H1 (cell line): ENCODE measurements around the gene TCL1A. TPM values are rescaled to one million over a fixed set of nuclear protein-coding genes. Genes with fewer than 3 reads are reported as not detected.

Experiments used
- CTCF ChIA-PET: fragments of 300-600 bp; sonication (Branson Sonifier 250); formaldehyde crosslinking; loops from one replicate; lab custom pipeline; 2021; ENCODE audit not compliant: partially characterized antibody; lab: Charles Lee
- POLR2A ChIA-PET: fragments of 300-600 bp; sonication (Branson Sonifier 250); formaldehyde crosslinking; loops from one replicate; lab custom pipeline; 2021; ENCODE audit warnings: inconsistent platforms; ENCODE audit not compliant: partially characterized antibody; lab: Charles Lee
- DNase-seq, 2 experiments: peaks; one replicate each; pipeline versions ENCODE4 v3.0.0 to v3.0.0-alpha.2; 2010 to 2022; ENCODE audit warnings: low spot score in 2 of 2, low read depth in 1 of 2, mixed read lengths in 1 of 2
- FAIRE-seq: peaks from 2 replicates; lab custom pipeline; 2011; peaks lifted over from hg19 to GRCh38; lab: Jason Lieb, UNC
- H2AFZ ChIP-seq: 2 replicates; pipeline ENCODE4 v1.8.1; 2012; ENCODE audit warnings: low read length, inconsistent platforms
- H2AK5ac ChIP-seq: 2 replicates; pipeline ENCODE4 v1.6.1; 2013; ENCODE audit warnings: low read depth, low read length
- H2BK120ac ChIP-seq: replicated peaks from 2 replicates; pipeline ENCODE3; 2013; ENCODE audit warnings: low read depth, low read length, inconsistent platforms
- H2BK12ac ChIP-seq: 2 replicates; pipeline ENCODE4 v1.6.1; 2013; ENCODE audit warnings: low read depth, low read length
- H2BK15ac ChIP-seq: 2 replicates; pipeline ENCODE4 v1.6.1; 2013; ENCODE audit warnings: low read length
- H2BK20ac ChIP-seq: 2 replicates; pipeline ENCODE4 v1.6.1; 2013; ENCODE audit warnings: low read length
- H2BK5ac ChIP-seq: 2 replicates; pipeline ENCODE4 v1.6.1; 2013; ENCODE audit warnings: low read depth, low read length
- H3K14ac ChIP-seq: 2 replicates; pipeline ENCODE4 v1.6.1; 2013; ENCODE audit warnings: inconsistent platforms; ENCODE audit not compliant: insufficient read length
- H3K18ac ChIP-seq: 2 replicates; pipeline ENCODE4 v1.6.1; 2013; ENCODE audit warnings: low read length; ENCODE audit errors: extremely low read depth
- H3K23ac ChIP-seq: 2 replicates; pipeline ENCODE4 v1.6.1; 2013; ENCODE audit warnings: inconsistent platforms; ENCODE audit not compliant: insufficient read length
- H3K23me2 ChIP-seq: 2 replicates; pipeline ENCODE4 v1.6.1; 2013; ENCODE audit warnings: low read depth, low read length
- H3K27ac ChIP-seq: 2 replicates; pipeline ENCODE4 v1.6.1; 2011; ENCODE audit warnings: low read depth, low read length, inconsistent platforms
- H3K27me3 ChIP-seq, 4 experiments: replicated peaks in 1 of 4; 1 replicate in 1 of 4; 2 replicates in 3 of 4; pipeline versions ENCODE4 v1.6.1 to v1.8.1; 2011 to 2013; ENCODE audit warnings: low read length in 3 of 4, mild to moderate bottlenecking in 3 of 4, inconsistent platforms in 2 of 4, mixed read lengths in 2 of 4, moderate library complexity in 1 of 4; ENCODE audit not compliant: control insufficient read depth in 3 of 4, insufficient read depth in 3 of 4; ENCODE audit errors: extremely low read depth in 1 of 4
- H3K36me3 ChIP-seq, 4 experiments: 2 replicates each; pipeline versions ENCODE4 v1.6.1 to v1.8.1; 2011 to 2013; ENCODE audit warnings: mild to moderate bottlenecking in 4 of 4, low read length in 3 of 4, moderate library complexity in 2 of 4, control low read depth in 1 of 4, inconsistent platforms in 1 of 4; ENCODE audit not compliant: insufficient read depth in 4 of 4, control insufficient read depth in 2 of 4
- H3K4ac ChIP-seq: replicated peaks from 2 replicates; pipeline ENCODE3; 2013; ENCODE audit warnings: low read length, low read depth, mixed read lengths, inconsistent platforms; ENCODE audit not compliant: insufficient read length
- H3K4me1 ChIP-seq, 4 experiments: replicated peaks in 1 of 4; 1 replicate in 1 of 4; 2 replicates in 3 of 4; pipeline versions ENCODE4 v1.6.1 to v1.8.1; 2011 to 2013; ENCODE audit warnings: low read length in 3 of 4, inconsistent platforms in 2 of 4, mixed read lengths in 1 of 4; ENCODE audit not compliant: insufficient read depth in 4 of 4, control insufficient read depth in 3 of 4
- H3K4me2 ChIP-seq, 2 experiments: 2 replicates each; pipeline versions ENCODE4 v1.6.1 to v1.8.1; 2011 to 2013; ENCODE audit warnings: low read depth in 2 of 2, low read length in 2 of 2, control low read depth in 1 of 2, inconsistent platforms in 1 of 2, mild to moderate bottlenecking in 1 of 2; ENCODE audit not compliant: insufficient read depth in 1 of 2
- H3K4me3 ChIP-seq, 4 experiments: fragments of 200-600, 300-600 bp in 1 of 4; sonication (generic), shearing (Covaris generic), sonication (Bioruptor Twin) in 1 of 4; 2 replicates each; pipeline versions ENCODE4 v1.5.1 to v1.8.1; 2011 to 2016; ENCODE audit warnings: low read length in 4 of 4, low read depth in 3 of 4, control low read depth in 2 of 4, inconsistent platforms in 2 of 4, mild to moderate bottlenecking in 2 of 4, mixed read lengths in 1 of 4, moderate library complexity in 1 of 4; ENCODE audit not compliant: insufficient read depth in 2 of 4; ENCODE audit errors: extremely low read depth in 1 of 4
- H3K56ac ChIP-seq: replicated peaks from 2 replicates; pipeline ENCODE3; 2013; ENCODE audit warnings: low read depth, mild to moderate bottlenecking, mixed read lengths, low read length, inconsistent platforms; ENCODE audit not compliant: insufficient read length
- H3K79me1 ChIP-seq: 2 replicates; pipeline ENCODE4 v1.6.1; 2013; ENCODE audit warnings: low read depth, low read length, control low read depth
- H3K79me2 ChIP-seq, 2 experiments: 2 replicates each; pipeline versions ENCODE4 v1.6.1 to v1.8.1; 2012 to 2013; ENCODE audit warnings: low read length in 2 of 2, mild to moderate bottlenecking in 2 of 2, inconsistent platforms in 1 of 2; ENCODE audit not compliant: insufficient read depth in 2 of 2, control insufficient read depth in 1 of 2
- H3K9ac ChIP-seq, 4 experiments: replicated peaks in 1 of 4; 1 replicate in 1 of 4; 2 replicates in 3 of 4; pipeline versions ENCODE4 v1.6.1 to v1.8.1; 2011 to 2013; ENCODE audit warnings: low read depth in 3 of 4, low read length in 3 of 4, control low read depth in 2 of 4, mild to moderate bottlenecking in 2 of 4, moderate library complexity in 2 of 4, inconsistent platforms in 1 of 4; ENCODE audit errors: extremely low read depth in 1 of 4
- H3K9me3 ChIP-seq, 2 experiments: 2 replicates each; pipeline versions ENCODE4 v1.6.1 to v1.8.1; 2012 to 2013; ENCODE audit warnings: mild to moderate bottlenecking in 2 of 2, moderate library complexity in 2 of 2, control low read depth in 1 of 2, inconsistent platforms in 1 of 2, low read depth in 1 of 2, low read length in 1 of 2, mixed read lengths in 1 of 2; ENCODE audit not compliant: insufficient read depth in 2 of 2
- H4K20me1 ChIP-seq, 2 experiments: replicated peaks in 1 of 2; 2 replicates each; pipeline versions ENCODE3 to v1.8.1; 2011 to 2013; ENCODE audit warnings: inconsistent platforms in 2 of 2, low read length in 2 of 2, mild to moderate bottlenecking in 1 of 2; ENCODE audit not compliant: insufficient read depth in 2 of 2, control insufficient read depth in 1 of 2
- H4K5ac ChIP-seq: 2 replicates; pipeline ENCODE4 v1.6.1; 2013; ENCODE audit warnings: low read length, low read depth, mixed read lengths, inconsistent platforms; ENCODE audit not compliant: insufficient read length
- H4K8ac ChIP-seq: 2 replicates; pipeline ENCODE4 v1.8.0; 2013; ENCODE audit warnings: mild to moderate bottlenecking, moderate library complexity, low read length, inconsistent platforms; ENCODE audit not compliant: insufficient read depth; ENCODE audit errors: extremely low read depth
- H4K91ac ChIP-seq: replicated peaks from 2 replicates; pipeline ENCODE3; 2013; ENCODE audit warnings: low read length, mixed read lengths, inconsistent platforms; ENCODE audit not compliant: insufficient read length
- MAFK ChIP-seq: IDR thresholded peaks from 2 replicates; pipeline ENCODE4 v1.6.1; 2012; ENCODE audit warnings: low read depth, mild to moderate bottlenecking, improper control_type of control experiment, low read length
- SIX5 ChIP-seq: IDR thresholded peaks from 2 replicates; pipeline ENCODE4 v1.6.1; 2011; ENCODE audit warnings: mild to moderate bottlenecking, low read depth, low read length
- WGBS, 2 experiments: shearing (Covaris generic) in 1 of 2; methylation state at CpG; one replicate each; pipeline versions ENCODE4 v1.1.6 to v1.1.7; 2013 to 2015; ENCODE audit warnings: low lambda C conversion rate in 2 of 2, mixed read lengths in 2 of 2, inconsistent platforms in 1 of 2, low coverage in 1 of 2, missing lambda C conversion rate in 1 of 2; ENCODE audit not compliant: insufficient replicate concordance in 2 of 2, insufficient coverage in 1 of 2, insufficient read length in 1 of 2; ENCODE audit errors: extremely low coverage in 1 of 2, missing lambda C conversion rate in 1 of 2; 5-methylcytosine and 5-hydroxymethylcytosine counted together
- polyA plus RNA-seq, 7 experiments: library from polyadenylated mRNA; depleted of rRNA in 3 of 7; stranded (reverse) in 5 of 7; unstranded in 2 of 7; fragments of >200 nt in 5 of 7; fragments of 200-250 nt in 2 of 7; gene quantifications; 1 replicate in 5 of 7; 2 replicates in 1 of 7; 4 replicates in 1 of 7; pipeline versions ENCODE4 v1.2.1 to v1.2.3, GENCODE V29; 2011 to 2013; ENCODE audit warnings: missing spikeins in 2 of 7, mixed read lengths in 2 of 7
- total RNA-seq: library from RNA; stranded (reverse); fragmentation: NEBNext Ultra II Directional; extraction: Animal tissue kit (Norgen Biotek cat#: 25700); gene quantifications from 2 replicates; pipeline ENCODE4 v1.2.1, GENCODE V29; 2021

The TCL1A gene
- total and polyA plus RNA-seq, 2 of the 8 experiments (the other 6 are each of a cell fraction or from before 2014, with no cell fraction given) = 0.35 to 7.6 TPM

- H3K56ac ChIP-seq = no peak overlapping the region
- no peak overlapping the region for H2BK120ac ChIP-seq
- ChIA-PET CTCF (interaction anchor here (0.6 to 5.1 kb wide), 2 partner anchors 14 to 1683 kb away, joined by 5 to 46 read pairs; no protein-coding TSS in a partner anchor), POLR2A (interaction anchor here (1.2 kb wide), 1 partner anchor 41 kb away, joined by 4 read pairs; no protein-coding TSS in a partner anchor)
- no peak overlapping the region for H3K23ac ChIP-seq
- TF ChIP-seq SIX5 (no peak), MAFK (peak; percentile 20; the same call in 1 of the 2 replicates)
- H2AFZ ChIP-seq = no peak overlapping the region
- no peak overlapping the region for H3K4ac ChIP-seq
- no peak overlapping the region for H3K14ac ChIP-seq
- H3K27me3 ChIP-seq = peaks cover 0 to 3% (median 1%) of the 10 kb centered on the region in 4 experiments; a peak in 3 of 7 replicates
- WGBS, 2 experiments = 91% methylated on average over 10 of the region's 10 CpGs; no CpG with 5 or more reads in 1 of the 2 experiments
- H2BK12ac ChIP-seq = no peak overlapping the region
- peaks cover 0 to 8% (median 6%) of the 10 kb centered on the region in 4 experiments; a peak in 6 of 7 replicates for H3K4me1 ChIP-seq
- H3K79me1 ChIP-seq = no peaks in the 10 kb centered on the region
- H4K20me1 ChIP-seq = peaks cover 0 to 1% of the 10 kb centered on the region in 2 experiments
- no peak for DNase-seq
- H3K18ac ChIP-seq = no peak overlapping the region
- no peak overlapping the region for H4K8ac ChIP-seq
- no peaks in the 10 kb centered on the region; the same call in 1 of the 2 replicates for H3K23me2 ChIP-seq
- H2AK5ac ChIP-seq = no peak overlapping the region
- no peak overlapping the region for H2BK20ac ChIP-seq
- H4K91ac ChIP-seq = no peak overlapping the region
- H2BK5ac ChIP-seq = no peak overlapping the region
- no peak overlapping the region for H2BK15ac ChIP-seq
- no peak for FAIRE-seq
- H3K4me2 ChIP-seq = no peak overlapping the region
- no peaks in the 10 kb centered on the region; a peak in 1 of 8 replicates for H3K36me3 ChIP-seq
- H3K4me3 ChIP-seq = no peak overlapping the region
- H3K27ac ChIP-seq = no peak overlapping the region
- no peak overlapping the region for H4K5ac ChIP-seq
- no peaks in the 10 kb centered on the region for H3K79me2 ChIP-seq
- H3K9me3 ChIP-seq = no peaks in the 10 kb centered on the region
- H3K9ac ChIP-seq = no peak overlapping the region
These were observed 45.6 kb downstream of the TCL1A start for GRCh38 chr14:95668235-95668772.
